ENCODE data around the gene VILL.

GRCh38 chr3:37941608-37942508, 48.7 kb upstream of the VILL start:
- TF ChIP-seq CTCF (IDR thresholded peaks at IDR 0.05): no peak
- TF ChIP-seq ZFP36 (IDR thresholded peaks at IDR 0.05; ENCODE audit: borderline replicate concordance, partially characterized antibody): no peak
- no peak for TF ChIP-seq SREBF2 (IDR thresholded peaks at IDR 0.05)
- no peak for TF ChIP-seq POLR2A (IDR thresholded peaks at IDR 0.05; ENCODE audit: low read length)
- TF ChIP-seq RARB (CRISPR knock-in tag; IDR thresholded peaks at IDR 0.05): no peak
- no peak for TF ChIP-seq KDM5A (IDR thresholded peaks at IDR 0.05)
- TF ChIP-seq KDM1A (IDR thresholded peaks at IDR 0.05; ENCODE audit: low read depth): no peak
- no peak for TF ChIP-seq HOXB5 (CRISPR knock-in tag; IDR thresholded peaks at IDR 0.05)
- TF ChIP-seq MAZ (IDR thresholded peaks at IDR 0.05; ENCODE audit: borderline replicate concordance, low read depth, low read length): no peak
- no peak for TF ChIP-seq MAX (IDR thresholded peaks at IDR 0.05)
- no peak for TF ChIP-seq CEBPB (IDR thresholded peaks at IDR 0.05)
- TF ChIP-seq PBX3 (IDR thresholded peaks at IDR 0.05): no peak
